Activated CD8-positive, alpha-beta memory T cell treated with anti-CD3 and anti-CD28 coated beads, Interleukin-2, amount 10 ng/mL, durations not matched to agents 7 days and 5 days (primary cell): ENCODE data around the gene MBNL2. TPM values are rescaled to one million over a fixed set of nuclear protein-coding genes. Genes with fewer than 3 reads are reported as not detected.

Experiments
- ATAC-seq: fragments of 150-1000 bp; cut with Tn5 transposase; one replicate; pipeline ENCODE4 v1.10.0; 2021; ENCODE audit warnings: moderate library complexity
- CTCF ChIA-PET: fragments of 350-600 bp; sonication (Branson Sonifier 250); formaldehyde crosslinking; loops from one replicate; lab custom pipeline; 2021; ENCODE audit warnings: antibody characterized with exemption; lab: Charles Lee
- DNase-seq: peaks from one replicate; pipeline ENCODE4 v3.0.0-alpha.2; 2020
- H3K27ac Mint-ChIP-seq: one replicate; pipeline ENCODE4 v1.8.0; 2021; ENCODE audit warnings: mild to moderate bottlenecking, mixed read lengths
- H3K27me3 Mint-ChIP-seq: one replicate; pipeline ENCODE4 v1.8.0; 2021; ENCODE audit warnings: mixed read lengths
- H3K36me3 Mint-ChIP-seq: one replicate; pipeline ENCODE4 v1.8.0; 2021; ENCODE audit warnings: mild to moderate bottlenecking, mixed read lengths
- H3K4me1 Mint-ChIP-seq: one replicate; pipeline ENCODE4 v1.8.0; 2021; ENCODE audit warnings: mixed read lengths
- H3K4me3 Mint-ChIP-seq: one replicate; pipeline ENCODE4 v1.8.0; 2021; ENCODE audit warnings: mild to moderate bottlenecking, moderate library complexity, mixed read lengths
- H3K9me3 Mint-ChIP-seq: one replicate; pipeline ENCODE4 v1.8.0; 2022; ENCODE audit warnings: low read depth, mixed read lengths
- total RNA-seq, 2 experiments: library from RNA; stranded (reverse); gene quantifications; one replicate each; pipeline ENCODE4 v1.2.3, GENCODE V29; 2021

Gene MBNL2
- total RNA-seq, 2 experiments from 2014 or later = 9.7 to 13.4 TPM

- no peak for DNase-seq
- H3K27ac Mint-ChIP-seq = no peak overlapping the region
- H3K27me3 Mint-ChIP-seq = peaks cover 22% of the 10 kb centered on the region
- H3K9me3 Mint-ChIP-seq = no peaks in the 10 kb centered on the region
- peaks cover 1% of the 10 kb centered on the region for H3K36me3 Mint-ChIP-seq
- CTCF ChIA-PET = no interaction called here
- peaks cover 4% of the 10 kb centered on the region for H3K4me1 Mint-ChIP-seq
- no peak for ATAC-seq
- H3K4me3 Mint-ChIP-seq = no peak overlapping the region
Observed at GRCh38 chr13:97425590-97425989, 203.5 kb downstream of the MBNL2 start.

- Mint-ChIP-seq H3K27me3 (peaks cover 21% of the 10 kb centered on the region), H3K4me3 (no peak overlapping the region), H3K4me1 (peaks cover 11% of the 10 kb centered on the region), H3K9me3 (no peaks in the 10 kb centered on the region), H3K36me3 (peaks cover 1% of the 10 kb centered on the region), H3K27ac (no peak overlapping the region)
- ATAC-seq = no peak
- no peak for DNase-seq
- CTCF ChIA-PET = no interaction called here
Observed at GRCh38 chr13:97426695-97427094, 204.6 kb downstream of the MBNL2 start.

- H3K27me3 Mint-ChIP-seq = peaks cover 18% of the 10 kb centered on the region
- no peak for ATAC-seq
Observed at GRCh38 chr13:97429681-97430081, 207.5 kb downstream of the MBNL2 start.

GRCh38 chr13:97430296-97430695, 208.2 kb downstream of the MBNL2 start:
- DNase-seq (no peak), ATAC-seq (no peak)
- H3K9me3 Mint-ChIP-seq = no peaks in the 10 kb centered on the region
- H3K4me3 Mint-ChIP-seq = no peak overlapping the region
- CTCF ChIA-PET = interaction anchor here (2.1 kb wide), 1 partner anchor 320 kb away, joined by 8 read pairs; no protein-coding TSS in a partner anchor
- H3K27ac Mint-ChIP-seq = no peak overlapping the region
- H3K4me1 Mint-ChIP-seq = peaks cover 16% of the 10 kb centered on the region
- H3K36me3 Mint-ChIP-seq = peaks cover 1% of the 10 kb centered on the region
- peaks cover 14% of the 10 kb centered on the region for H3K27me3 Mint-ChIP-seq

More at GRCh38 chr13:97429681-97430081, 207.5 kb downstream of the MBNL2 start:
- no peak for DNase-seq
- CTCF ChIA-PET = interaction anchor here (1.0 kb wide), 1 partner anchor 43 kb away, joined by 3 read pairs; no protein-coding TSS in a partner anchor
- Mint-ChIP-seq H3K4me3 (no peak overlapping the region), H3K27ac (no peak overlapping the region), H3K4me1 (peaks cover 16% of the 10 kb centered on the region), H3K9me3 (no peaks in the 10 kb centered on the region), H3K36me3 (peaks cover 1% of the 10 kb centered on the region)

- Mint-ChIP-seq H3K27ac (no peak overlapping the region), H3K4me3 (no peak overlapping the region), H3K27me3 (peaks cover 14% of the 10 kb centered on the region), H3K9me3 (no peaks in the 10 kb centered on the region), H3K36me3 (peaks cover 5% of the 10 kb centered on the region), H3K4me1 (peaks cover 23% of the 10 kb centered on the region)
- DNase-seq (no peak), ATAC-seq (no peak)
- CTCF ChIA-PET = interaction anchor here (0.9 to 2.1 kb wide), 3 partner anchors 9 to 321 kb away, joined by 3 to 8 read pairs (median 3); no protein-coding TSS in a partner anchor
Observed at GRCh38 chr13:97431171-97431764, 209.1 kb downstream of the MBNL2 start.

DNA sequence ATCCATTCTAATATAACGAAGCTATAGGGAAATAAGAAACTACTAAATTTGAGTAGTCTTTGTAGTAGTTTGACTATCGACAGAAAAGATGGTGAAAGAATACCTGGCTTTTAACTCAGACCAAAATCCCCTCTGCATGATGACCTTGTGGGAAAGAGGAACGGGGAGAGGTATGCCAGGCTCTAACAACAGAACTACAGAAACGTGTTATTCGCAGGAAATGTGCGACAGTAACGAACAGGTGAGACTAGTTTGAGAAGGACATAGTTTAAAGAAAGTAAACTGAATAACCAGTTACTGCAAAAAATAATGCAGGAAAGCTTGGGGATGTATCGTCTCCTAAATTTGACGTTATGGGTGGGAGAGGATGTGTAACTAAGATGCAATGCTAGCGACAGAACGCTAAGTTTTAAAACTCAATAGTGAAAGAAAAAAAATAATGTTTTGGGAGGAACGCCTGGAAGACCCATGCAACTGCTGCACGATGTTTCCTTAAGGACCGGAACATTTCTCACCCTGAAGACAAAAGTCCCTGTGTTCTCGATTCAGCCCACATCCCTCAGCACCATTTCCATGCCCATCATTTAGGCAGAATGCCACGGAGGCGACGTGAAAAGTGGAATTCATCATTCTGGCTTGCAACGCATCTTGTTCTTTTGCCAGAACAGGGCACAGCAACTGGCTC, 210.2 kb downstream of the MBNL2 start:
- Mint-ChIP-seq H3K4me1 (peaks cover 32% of the 10 kb centered on the region), H3K4me3 (peak overlapping the region; percentile 93), H3K36me3 (peaks cover 11% of the 10 kb centered on the region), H3K27ac (peak overlapping the region; percentile 100), H3K9me3 (no peaks in the 10 kb centered on the region), H3K27me3 (peaks cover 13% of the 10 kb centered on the region)
- CTCF ChIA-PET = interaction anchor here (0.6 to 2.1 kb wide), 8 partner anchors 10 to 934 kb away, joined by 3 to 8 read pairs (median 3); partner anchors contain the start of gene MBNL2
- ATAC-seq = no peak
- DNase-seq = no peak

DNA sequence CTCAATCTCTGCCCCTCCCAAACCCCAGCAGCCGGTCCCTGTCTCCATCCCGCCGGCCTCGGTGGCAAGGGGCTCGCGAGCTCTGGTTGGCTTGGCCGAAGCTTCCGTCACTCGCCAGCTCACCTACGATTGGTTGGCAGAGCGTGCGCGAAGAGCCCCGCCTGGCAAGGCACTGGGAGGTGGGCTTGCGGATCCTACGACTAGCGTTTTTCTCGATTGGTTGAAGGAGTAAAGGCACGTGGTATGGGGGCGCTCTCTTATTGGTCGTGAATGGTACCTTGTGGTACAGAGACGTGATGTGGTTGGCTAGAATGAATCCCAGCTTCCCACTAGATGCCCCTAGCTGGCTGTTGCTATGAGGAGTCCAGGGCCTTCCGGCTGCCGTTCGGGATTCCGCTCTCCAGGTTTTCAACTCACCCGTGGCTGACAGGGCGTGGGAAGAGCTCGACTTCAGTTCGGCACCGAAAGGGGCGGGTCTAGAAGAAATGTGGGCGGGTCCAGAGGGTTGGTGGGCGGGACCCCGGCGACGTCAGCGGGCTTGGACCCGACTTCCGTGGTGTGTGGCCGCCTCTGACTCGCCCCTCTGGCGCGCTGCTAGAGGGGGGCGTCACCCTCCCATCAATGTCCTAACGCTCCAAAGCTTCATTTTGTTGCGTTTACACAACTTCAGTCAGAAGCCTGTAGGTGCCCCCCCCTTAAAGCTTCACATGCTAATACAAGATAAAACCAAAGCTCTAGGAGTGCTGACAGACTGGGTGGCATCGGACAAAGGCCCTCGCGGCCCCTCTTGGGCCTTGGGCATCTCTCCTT, 211.0 kb downstream of the MBNL2 start:
- Mint-ChIP-seq H3K9me3 (no peaks in the 10 kb centered on the region), H3K4me1 (peaks cover 32% of the 10 kb centered on the region), H3K4me3 (peak overlapping the region; percentile 93), H3K27ac (peak overlapping the region; percentile 100), H3K27me3 (peaks cover 8% of the 10 kb centered on the region), H3K36me3 (peaks cover 11% of the 10 kb centered on the region)
- CTCF ChIA-PET = interaction anchor here (0.6 to 1.9 kb wide), 6 partner anchors 18 to 935 kb away, joined by 3 to 4 read pairs (median 3); partner anchors contain the start of gene MBNL2
- peak; percentile 81 for ATAC-seq
- peak; percentile 99 for DNase-seq

DNA sequence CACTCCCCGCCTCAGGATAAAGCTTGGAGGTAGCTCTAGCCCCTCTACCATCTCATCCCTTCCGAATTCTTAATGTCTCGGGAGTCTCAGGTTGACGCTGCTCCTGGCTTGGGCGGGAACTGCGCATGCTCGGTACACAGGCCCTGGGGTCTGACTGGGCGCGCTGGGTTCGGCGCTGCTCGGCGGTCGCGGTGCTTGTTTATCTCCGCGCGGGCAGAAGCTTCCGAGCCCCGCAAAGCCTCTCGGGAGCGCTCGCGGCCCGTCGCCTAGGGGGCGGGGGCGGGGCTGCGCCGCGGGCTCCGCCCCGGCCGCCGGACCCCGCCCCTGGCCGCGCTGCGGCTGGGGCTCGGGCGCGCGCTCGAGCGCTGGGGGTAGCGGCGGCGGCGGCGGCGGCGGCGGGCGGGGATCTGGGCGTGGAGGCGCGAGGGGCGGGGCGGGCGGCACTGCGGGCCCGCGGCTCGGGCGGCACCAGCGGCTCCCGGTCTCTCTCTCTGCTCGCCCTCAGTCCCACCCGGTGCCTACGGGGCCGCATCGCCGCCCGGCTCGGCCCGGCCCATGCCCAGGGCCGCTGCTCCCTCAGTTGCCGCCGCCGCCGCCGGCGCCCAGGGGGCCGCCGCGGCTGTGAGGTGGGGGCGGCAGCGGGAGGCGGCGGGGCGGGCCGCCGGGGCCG, 211.7 kb downstream of the MBNL2 start, which contains the start of gene RAP2A:
TSS of gene RAP2A (plus strand) at position 443 of the 670 bp plus-strand sequence. CDS start 302 bp downstream, outside the sequence.
- Mint-ChIP-seq H3K27ac (peak within 1 kb of the TSS; percentile 100), H3K4me1 (peaks cover 32% of the 10 kb centered on the region), H3K36me3 (peaks cover 11% of the 10 kb centered on the region), H3K9me3 (no peaks in the 10 kb centered on the region), H3K4me3 (peak within 1 kb of the TSS; percentile 93), H3K27me3 (peaks cover 6% of the 10 kb centered on the region)
- CTCF ChIA-PET = interaction anchor here (0.7 to 1.9 kb wide), 4 partner anchors 18 to 212 kb away, joined by 3 to 4 read pairs (median 3); partner anchors contain the start of gene MBNL2
- DNase-seq = peak; percentile 94
- ATAC-seq = peak; percentile 64

DNA sequence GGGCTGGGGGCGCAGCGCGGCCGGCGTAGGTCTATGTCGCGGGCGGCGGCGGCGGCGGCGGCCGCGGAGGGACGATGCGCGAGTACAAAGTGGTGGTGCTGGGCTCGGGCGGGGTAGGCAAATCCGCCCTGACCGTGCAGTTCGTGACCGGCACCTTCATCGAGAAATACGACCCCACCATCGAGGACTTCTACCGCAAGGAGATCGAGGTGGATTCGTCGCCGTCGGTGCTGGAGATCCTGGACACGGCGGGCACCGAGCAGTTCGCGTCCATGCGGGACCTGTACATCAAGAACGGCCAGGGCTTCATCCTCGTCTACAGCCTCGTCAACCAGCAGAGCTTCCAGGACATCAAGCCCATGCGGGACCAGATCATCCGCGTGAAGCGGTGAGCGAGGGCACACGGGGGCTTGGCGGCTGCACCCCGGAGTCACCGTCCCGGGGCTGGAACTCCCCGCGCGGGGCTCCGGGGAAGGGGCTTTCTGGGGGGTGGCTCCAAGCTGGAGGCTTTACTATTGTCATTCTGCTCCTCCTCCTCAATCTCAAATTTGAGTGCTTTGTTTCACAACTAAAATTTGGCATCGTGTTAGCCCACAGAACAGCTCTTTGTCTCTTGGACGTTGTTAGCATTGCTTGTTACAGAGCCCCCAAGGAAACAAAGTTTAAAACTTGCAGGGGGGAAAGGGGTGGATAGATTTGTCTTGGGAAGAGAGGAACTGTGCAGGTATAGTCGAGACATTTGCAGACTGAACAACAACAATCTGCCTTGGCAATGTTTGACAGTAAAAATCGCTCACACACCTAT, 212.5 kb downstream of the MBNL2 start:
- Mint-ChIP-seq H3K9me3 (no peaks in the 10 kb centered on the region), H3K4me3 (peak overlapping the region; percentile 93), H3K36me3 (peaks cover 10% of the 10 kb centered on the region), H3K4me1 (peaks cover 31% of the 10 kb centered on the region), H3K27ac (peak overlapping the region; percentile 94), H3K27me3 (peaks cover 4% of the 10 kb centered on the region)
- ATAC-seq = no peak
- DNase-seq = peak; percentile 66
- CTCF ChIA-PET = interaction anchor here (1.9 kb wide), 1 partner anchor 205 kb away, joined by 4 read pairs; no protein-coding TSS in a partner anchor

GRCh38 chr13:97435323-97435722, 213.2 kb downstream of the MBNL2 start:
- CTCF ChIA-PET = no interaction called here
- peak overlapping the region; percentile 94 for H3K27ac Mint-ChIP-seq

GRCh38 chr13:97435794-97436193, 213.7 kb downstream of the MBNL2 start:
- no peak for DNase-seq
- H3K36me3 Mint-ChIP-seq = peaks cover 10% of the 10 kb centered on the region
- no peaks in the 10 kb centered on the region for H3K27me3 Mint-ChIP-seq
- H3K4me3 Mint-ChIP-seq = peak overlapping the region; percentile 93
- no peak for ATAC-seq
- peak overlapping the region; percentile 87 for H3K27ac Mint-ChIP-seq
- CTCF ChIA-PET = interaction anchor here (1.4 kb wide), 1 partner anchor 10 kb away, joined by 3 read pairs; no protein-coding TSS in a partner anchor
- H3K4me1 Mint-ChIP-seq = peaks cover 28% of the 10 kb centered on the region
- H3K9me3 Mint-ChIP-seq = no peaks in the 10 kb centered on the region

More at GRCh38 chr13:97435323-97435722, 213.2 kb downstream of the MBNL2 start:
- Mint-ChIP-seq H3K4me1 (peaks cover 28% of the 10 kb centered on the region), H3K27me3 (no peaks in the 10 kb centered on the region), H3K36me3 (peaks cover 10% of the 10 kb centered on the region), H3K9me3 (no peaks in the 10 kb centered on the region), H3K4me3 (peak overlapping the region; percentile 93)
- ATAC-seq (no peak), DNase-seq (no peak)

DNA sequence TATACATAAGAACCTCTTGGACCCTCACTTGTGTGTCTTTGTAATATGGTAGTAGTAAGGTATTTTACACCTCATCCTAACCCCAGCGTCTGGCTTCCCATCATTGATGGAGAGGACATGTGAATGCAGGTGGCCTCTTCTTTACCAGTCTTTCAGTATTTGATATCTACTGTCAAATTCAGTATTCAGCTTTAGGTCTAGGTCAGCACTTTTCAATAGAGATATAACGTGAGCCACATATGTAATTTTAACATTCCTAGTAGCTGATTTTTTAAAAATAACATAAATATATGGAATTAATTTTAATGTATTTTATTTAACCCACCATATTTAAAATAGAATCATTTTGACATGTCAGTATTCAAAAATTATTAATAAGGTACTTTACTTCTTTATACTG, 214.7 kb downstream of the MBNL2 start:
- ATAC-seq = no peak
- CTCF ChIA-PET = interaction anchor here (1.4 kb wide), 1 partner anchor 9 kb away, joined by 3 read pairs; no protein-coding TSS in a partner anchor
- no peaks in the 10 kb centered on the region for H3K27me3 Mint-ChIP-seq

More for the DNA sequence above, 214.7 kb downstream of the MBNL2 start:
- H3K36me3 Mint-ChIP-seq = peaks cover 10% of the 10 kb centered on the region
- no peak for DNase-seq
- H3K4me1 Mint-ChIP-seq = peaks cover 20% of the 10 kb centered on the region
- peak overlapping the region; percentile 93 for H3K4me3 Mint-ChIP-seq
- peak overlapping the region; percentile 11 for H3K27ac Mint-ChIP-seq
- no peaks in the 10 kb centered on the region for H3K9me3 Mint-ChIP-seq
